Natural killer cell (primary cell): ENCODE measurements around the gene MRPL2. TPM values are rescaled to one million over a fixed set of nuclear protein-coding genes. Genes with fewer than 3 reads are reported as not detected.
A peak's percentile ranks its signal among the peaks of the same experiment; 100 is the strongest.

Experiments used
- ATAC-seq, 3 donors: fragments of 150-1000 bp in 2 of 3; fragments of 200-7000 bp in 1 of 3; cut with Tn5 transposase; 1 replicate in 1 of 3; 2 replicates in 2 of 3; pipeline ENCODE4 v1.10.0; 2021; ENCODE audit warnings: mild to moderate bottlenecking in 2 of 3, moderate library complexity in 2 of 3
- DNase-seq, 2 donors: peaks; one replicate each; pipeline versions ENCODE4 v3.0.0 to v3.0.0-alpha.2; 2013 to 2021; ENCODE audit warnings: mixed read lengths in 1 of 2
- H3K27ac ChIP-seq: one replicate; pipeline ENCODE4 v1.5.1; 2013; ENCODE audit warnings: mild to moderate bottlenecking, low read length
- H3K27me3 ChIP-seq: one replicate; pipeline ENCODE4 v1.6.1; 2013; ENCODE audit warnings: low read length; ENCODE audit not compliant: control insufficient read depth, insufficient read depth
- H3K36me3 ChIP-seq: one replicate; pipeline ENCODE4 v1.6.1; 2013; ENCODE audit warnings: low read length; ENCODE audit not compliant: control insufficient read depth, insufficient read depth
- H3K4me1 ChIP-seq: one replicate; pipeline ENCODE4 v1.6.1; 2013; ENCODE audit warnings: low read length; ENCODE audit not compliant: control insufficient read depth, insufficient read depth
- H3K4me3 ChIP-seq: one replicate; pipeline ENCODE4 v1.5.1; 2013; ENCODE audit warnings: low read length
- H3K9me3 ChIP-seq: one replicate; pipeline ENCODE4 v1.6.1; 2013; ENCODE audit warnings: low read length; ENCODE audit not compliant: control insufficient read depth, insufficient read depth
- H3K27ac Mint-ChIP-seq, 2 donors: one replicate each; pipeline ENCODE4 v1.8.0; 2022; ENCODE audit warnings: mild to moderate bottlenecking in 2 of 2, mixed read lengths in 2 of 2, moderate library complexity in 1 of 2
- H3K27me3 Mint-ChIP-seq, 2 donors: one replicate each; pipeline ENCODE4 v1.8.0; 2022; ENCODE audit warnings: low read depth in 2 of 2, mixed read lengths in 2 of 2
- H3K36me3 Mint-ChIP-seq: one replicate; pipeline ENCODE4 v1.8.0; 2022; ENCODE audit warnings: mixed read lengths
- H3K4me1 Mint-ChIP-seq, 2 donors: one replicate each; pipeline ENCODE4 v1.8.0; 2022; ENCODE audit warnings: mixed read lengths in 2 of 2
- H3K4me3 Mint-ChIP-seq: one replicate; pipeline ENCODE4 v1.8.0; 2022; ENCODE audit warnings: mild to moderate bottlenecking, moderate library complexity, mixed read lengths
- H3K9me3 Mint-ChIP-seq, 2 donors: one replicate each; pipeline ENCODE4 v1.8.0; 2022; ENCODE audit warnings: mixed read lengths in 2 of 2
- CTCF ChIP-seq: fragments of 200-600 bp; IDR thresholded peaks from one replicate; pipeline ENCODE4 v1.8.0; 2022; ENCODE audit warnings: antibody characterized with exemption
- WGBS: methylation state at CpG from one replicate; pipeline ENCODE4 v1.1.7; 2013; ENCODE audit warnings: missing lambda C conversion rate; ENCODE audit not compliant: insufficient coverage; 5-methylcytosine and 5-hydroxymethylcytosine counted together
- intact Hi-C: fragments of 100-400 bp; cut with micrococcal nuclease; formaldehyde crosslinking; loops from one replicate; pipeline ENCODE4 v1.14.2; 2022
- total RNA-seq, 4 donors: library from RNA; stranded (reverse); fragments of 120-200 nt in 1 of 4; gene quantifications; one replicate each; pipeline versions ENCODE4 v1.2.3 to v1.2.4, GENCODE V29; 2013 to 2022

MRPL2 gene
- total RNA-seq, 3 donors from 2014 or later (not counting 1 experiment from before 2014, with no cell fraction given), result 33.4 to 38.4 (median 33.9) TPM

GRCh38 chr6:43024436-43024835 is 34.8 kb downstream of the MRPL2 start:
- Mint-ChIP-seq H3K27me3 (no peaks in the 10 kb centered on the region), H3K36me3 (peaks cover 8% of the 10 kb centered on the region)

GRCh38 chr6:43021270-43022047 is 37.8 kb downstream of the MRPL2 start, which contains the start of gene RRP36:
TSS of gene RRP36 (plus strand) at chr6:43021623. CDS start at chr6:43021655, 32 bp downstream.
- no peaks in the 10 kb centered on the region for H3K27me3 ChIP-seq
- peak within 1 kb of the TSS; percentile 63 for H3K27ac ChIP-seq
- H3K36me3 ChIP-seq, result peaks cover 36% of the 10 kb centered on the region
- Mint-ChIP-seq H3K9me3 (no peaks in the 10 kb centered on the region), H3K27ac (peak within 1 kb of the TSS; percentile 78 to 80), H3K27me3 (no peaks in the 10 kb centered on the region), H3K36me3 (peaks cover 7% of the 10 kb centered on the region), H3K4me3 (peak within 1 kb of the TSS; percentile 94), H3K4me1 (peaks cover 22 to 41% of the 10 kb centered on the region in 2 donors)
- 1% methylated on average over 56 of the region's 56 CpGs for WGBS
- peak; percentile 84 to 87 (median 85) for ATAC-seq
- H3K4me1 ChIP-seq, result peaks cover 28% of the 10 kb centered on the region
- peak; percentile 47 to 81 for DNase-seq
- no peaks in the 10 kb centered on the region for H3K9me3 ChIP-seq
- intact Hi-C loops, result loop anchor here (1.0 kb wide), 1 partner anchor 37 kb away; the partner anchor contains the start of gene PPP2R5D
- no peak for TF ChIP-seq CTCF
- peak within 1 kb of the TSS; percentile 89 for H3K4me3 ChIP-seq

More at GRCh38 chr6:43024436-43024835, 34.8 kb downstream of the MRPL2 start:
- Mint-ChIP-seq H3K4me3 (peak overlapping the region; percentile 13), H3K9me3 (no peaks in the 10 kb centered on the region), H3K4me1 (peaks cover 12 to 23% of the 10 kb centered on the region in 2 donors), H3K27ac (no peak overlapping the region)
- WGBS, result 76% methylated on average over 2 of the region's 2 CpGs
- Histone ChIP-seq H3K9me3 (no peaks in the 10 kb centered on the region), H3K36me3 (peaks cover 44% of the 10 kb centered on the region), H3K27ac (no peak overlapping the region), H3K4me3 (no peak overlapping the region), H3K4me1 (peaks cover 24% of the 10 kb centered on the region), H3K27me3 (no peaks in the 10 kb centered on the region)
- ATAC-seq (no peak), DNase-seq (no peak)
- TF ChIP-seq CTCF, result no peak
- intact Hi-C loops, result no loop called here

- no peaks in the 10 kb centered on the region for H3K9me3 ChIP-seq
- ATAC-seq, result no peak
- Mint-ChIP-seq H3K9me3 (no peaks in the 10 kb centered on the region), H3K4me3 (peak overlapping the region; percentile 94), H3K27ac (peak overlapping the region; percentile 78 to 80), H3K4me1 (peaks cover 28 to 47% of the 10 kb centered on the region in 2 donors), H3K27me3 (no peaks in the 10 kb centered on the region), H3K36me3 (peaks cover 7% of the 10 kb centered on the region)
- H3K36me3 ChIP-seq, result peaks cover 30% of the 10 kb centered on the region
- no peak for DNase-seq
- peak overlapping the region; percentile 89 for H3K4me3 ChIP-seq
- H3K4me1 ChIP-seq, result peaks cover 34% of the 10 kb centered on the region
- intact Hi-C loops, result loop anchor here (1.0 kb wide), 1 partner anchor 37 kb away; the partner anchor contains the start of gene PPP2R5D
- 96% methylated on average over 3 of the region's 5 CpGs for WGBS
- peak overlapping the region; percentile 63 for H3K27ac ChIP-seq
- H3K27me3 ChIP-seq, result no peaks in the 10 kb centered on the region
- TF ChIP-seq CTCF, result no peak
These were observed 38.4 kb downstream of the MRPL2 start for GRCh38 chr6:43020847-43021246.
